ENCODE data around the gene ERCC1.
A peak's percentile ranks its signal among the peaks of the same experiment; 100 is the strongest.

Gene ERCC1

GRCh38 chr19:45423589-45424190 is at the start of gene ERCC1:
ERCC1 (minus strand) TSS chr19:45423917; CDS start chr19:45423374, 543 bp downstream.
- TF ChIP-seq CTCF (IDR thresholded peaks at IDR 0.05; ENCODE audit: insufficient read depth, low read length, poor library complexity, severe bottlenecking): no peak
- Histone ChIP-seq H3K36me3 (ENCODE audit: control insufficient read depth, insufficient read depth, low read length) (peaks cover 2% of the 10 kb centered on the region; the same call in 1 of the 2 replicates), H3K27me3 (replicated peaks; ENCODE audit: control insufficient read depth, insufficient read depth, low read length) (no peaks in the 10 kb centered on the region), H3K4me3 (replicated peaks; ENCODE audit: low read depth, low read length) (peak within 1 kb of the TSS; percentile 62)
- DNase-seq (ENCODE audit: extremely low read depth, insufficient read length): peak; percentile 95

GRCh38 chr19:45473367-45473681 is 49.6 kb upstream of the ERCC1 start:
- TF ChIP-seq CTCF (IDR thresholded peaks at IDR 0.05; ENCODE audit: insufficient read depth, low read length, poor library complexity, severe bottlenecking): no peak
- Histone ChIP-seq H3K27me3 (replicated peaks; ENCODE audit: control insufficient read depth, insufficient read depth, low read length) (no peaks in the 10 kb centered on the region), H3K4me3 (replicated peaks; ENCODE audit: low read depth, low read length) (no peak overlapping the region), H3K36me3 (ENCODE audit: control insufficient read depth, insufficient read depth, low read length) (no peaks in the 10 kb centered on the region)
- no peak for DNase-seq (ENCODE audit: extremely low read depth, insufficient read length)

- DNase-seq (ENCODE audit: extremely low read depth, insufficient read length): no peak
- no peak for TF ChIP-seq CTCF (IDR thresholded peaks at IDR 0.05; ENCODE audit: insufficient read depth, low read length, poor library complexity, severe bottlenecking)
- H3K36me3 ChIP-seq (ENCODE audit: control insufficient read depth, insufficient read depth, low read length): no peaks in the 10 kb centered on the region
- no peaks in the 10 kb centered on the region for H3K27me3 ChIP-seq (replicated peaks; ENCODE audit: control insufficient read depth, insufficient read depth, low read length)
- H3K4me3 ChIP-seq (replicated peaks; ENCODE audit: low read depth, low read length): no peak overlapping the region
Measured at GRCh38 chr19:45472563-45473366, 49.0 kb upstream of the ERCC1 start.

GRCh38 chr19:45471931-45472562 is 48.3 kb upstream of the ERCC1 start:
- H3K4me3 ChIP-seq (replicated peaks; ENCODE audit: low read depth, low read length): no peak overlapping the region
- DNase-seq (ENCODE audit: extremely low read depth, insufficient read length): no peak
- H3K36me3 ChIP-seq (ENCODE audit: control insufficient read depth, insufficient read depth, low read length): no peaks in the 10 kb centered on the region
- no peak for TF ChIP-seq CTCF (IDR thresholded peaks at IDR 0.05; ENCODE audit: insufficient read depth, low read length, poor library complexity, severe bottlenecking)
- no peaks in the 10 kb centered on the region for H3K27me3 ChIP-seq (replicated peaks; ENCODE audit: control insufficient read depth, insufficient read depth, low read length)

- Histone ChIP-seq H3K36me3 (ENCODE audit: control insufficient read depth, insufficient read depth, low read length) (no peaks in the 10 kb centered on the region), H3K4me3 (replicated peaks; ENCODE audit: low read depth, low read length) (no peak overlapping the region), H3K27me3 (replicated peaks; ENCODE audit: control insufficient read depth, insufficient read depth, low read length) (no peaks in the 10 kb centered on the region)
- no peak for DNase-seq (ENCODE audit: extremely low read depth, insufficient read length)
- TF ChIP-seq CTCF (IDR thresholded peaks at IDR 0.05; ENCODE audit: insufficient read depth, low read length, poor library complexity, severe bottlenecking): no peak
Measured at GRCh38 chr19:45471111-45471930, 47.6 kb upstream of the ERCC1 start.

Data from GM06990 (cell line).